Measurements from ENCODE around the gene KCTD16.

Gene KCTD16

DNA sequence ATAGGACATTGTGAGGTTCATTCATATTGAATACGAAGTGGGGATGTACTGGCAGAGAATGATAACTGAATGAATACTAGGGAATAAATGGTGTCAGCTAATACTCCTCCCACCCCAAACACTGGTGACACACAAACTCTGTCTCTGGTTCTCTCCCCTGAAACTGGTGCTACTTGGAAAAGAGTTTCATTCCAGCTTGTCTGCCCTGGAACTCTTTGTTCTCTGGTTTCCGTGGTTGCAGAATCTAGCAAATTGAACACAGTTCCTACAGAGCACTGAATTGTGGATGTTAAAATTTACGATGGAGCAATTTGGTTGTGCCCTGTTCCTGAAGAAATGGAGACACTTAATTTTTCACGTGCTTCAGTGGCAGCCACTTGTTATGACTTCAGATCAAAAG, 181.7 kb downstream of the KCTD16 start:
- TF ChIP-seq, protein P1, sequence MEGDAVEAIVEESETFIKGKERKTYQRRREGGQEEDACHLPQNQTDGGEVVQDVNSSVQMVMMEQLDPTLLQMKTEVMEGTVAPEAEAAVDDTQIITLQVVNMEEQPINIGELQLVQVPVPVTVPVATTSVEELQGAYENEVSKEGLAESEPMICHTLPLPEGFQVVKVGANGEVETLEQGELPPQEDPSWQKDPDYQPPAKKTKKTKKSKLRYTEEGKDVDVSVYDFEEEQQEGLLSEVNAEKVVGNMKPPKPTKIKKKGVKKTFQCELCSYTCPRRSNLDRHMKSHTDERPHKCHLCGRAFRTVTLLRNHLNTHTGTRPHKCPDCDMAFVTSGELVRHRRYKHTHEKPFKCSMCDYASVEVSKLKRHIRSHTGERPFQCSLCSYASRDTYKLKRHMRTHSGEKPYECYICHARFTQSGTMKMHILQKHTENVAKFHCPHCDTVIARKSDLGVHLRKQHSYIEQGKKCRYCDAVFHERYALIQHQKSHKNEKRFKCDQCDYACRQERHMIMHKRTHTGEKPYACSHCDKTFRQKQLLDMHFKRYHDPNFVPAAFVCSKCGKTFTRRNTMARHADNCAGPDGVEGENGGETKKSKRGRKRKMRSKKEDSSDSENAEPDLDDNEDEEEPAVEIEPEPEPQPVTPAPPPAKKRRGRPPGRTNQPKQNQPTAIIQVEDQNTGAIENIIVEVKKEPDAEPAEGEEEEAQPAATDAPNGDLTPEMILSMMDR (IDR thresholded peaks at IDR 0.05; ENCODE audit: insufficient read depth, low read length, poor library complexity, severe bottlenecking), result no peak
- no peak for DNase-seq (ENCODE audit: extremely low read depth, insufficient read length)
- no peaks in the 10 kb centered on the region for H3K36me3 ChIP-seq (ENCODE audit: control insufficient read depth, insufficient read depth, low read length)
- H3K4me3 ChIP-seq (replicated peaks; ENCODE audit: low read depth, low read length), result no peak overlapping the region
- H3K27me3 ChIP-seq (replicated peaks; ENCODE audit: control insufficient read depth, insufficient read depth, low read length), result no peaks in the 10 kb centered on the region

DNA sequence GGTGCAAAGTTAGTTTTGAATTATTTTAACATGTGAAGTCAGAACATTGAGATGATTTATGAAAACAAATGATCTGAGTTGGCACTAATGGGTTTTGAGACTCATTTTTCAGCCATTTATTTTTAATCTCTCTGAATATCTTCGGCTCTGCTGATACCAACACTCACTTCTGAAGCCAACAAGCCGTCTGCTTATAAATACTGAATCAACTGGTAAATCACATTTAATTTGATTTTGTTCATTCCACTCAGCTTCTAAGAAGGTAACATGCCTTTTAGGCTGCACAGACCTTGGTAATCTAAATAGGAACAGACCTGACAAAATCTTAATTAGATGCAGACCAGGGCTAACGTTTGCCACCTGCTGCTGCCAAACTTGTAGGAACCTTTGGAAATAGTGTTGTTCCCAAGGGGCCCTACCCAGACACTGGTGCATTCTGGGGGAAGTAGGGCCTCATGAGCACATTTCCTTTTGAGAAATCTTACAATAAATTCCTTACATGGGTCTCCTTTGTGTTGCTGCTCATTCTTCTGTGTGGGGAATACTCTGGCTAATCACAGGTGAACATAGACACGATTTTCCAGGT, 182.2 kb downstream of the KCTD16 start:
- no peaks in the 10 kb centered on the region for H3K36me3 ChIP-seq (ENCODE audit: control insufficient read depth, insufficient read depth, low read length)
- TF ChIP-seq, protein P1 (IDR thresholded peaks at IDR 0.05; ENCODE audit: insufficient read depth, low read length, poor library complexity, severe bottlenecking), result no peak
- H3K4me3 ChIP-seq (replicated peaks; ENCODE audit: low read depth, low read length), result no peak overlapping the region
- no peak for DNase-seq (ENCODE audit: extremely low read depth, insufficient read length)
- H3K27me3 ChIP-seq (replicated peaks; ENCODE audit: control insufficient read depth, insufficient read depth, low read length), result no peaks in the 10 kb centered on the region

DNA sequence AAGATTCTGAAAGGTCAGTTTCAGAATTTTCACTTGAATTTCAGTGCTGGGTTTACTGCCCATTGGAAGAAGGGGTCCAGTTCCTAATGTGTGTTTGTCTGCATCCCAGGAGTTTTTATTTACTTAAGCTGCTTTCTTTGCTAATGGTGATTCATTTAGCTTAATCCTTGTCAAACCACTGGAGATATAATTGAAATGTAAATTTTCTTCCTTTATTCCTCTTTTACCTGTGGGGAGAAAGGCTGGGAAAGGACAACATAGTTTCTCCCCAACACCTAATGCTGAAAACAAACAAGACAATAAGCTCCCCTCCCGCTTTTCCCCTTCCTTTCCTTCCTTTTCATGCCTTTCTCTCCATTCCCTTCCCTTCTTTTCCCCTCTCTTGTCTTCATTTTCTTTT, 185.8 kb downstream of the KCTD16 start:
- H3K4me3 ChIP-seq (replicated peaks; ENCODE audit: low read depth, low read length), result no peak overlapping the region
- no peaks in the 10 kb centered on the region for H3K27me3 ChIP-seq (replicated peaks; ENCODE audit: control insufficient read depth, insufficient read depth, low read length)
- DNase-seq (ENCODE audit: extremely low read depth, insufficient read length), result no peak
- no peaks in the 10 kb centered on the region for H3K36me3 ChIP-seq (ENCODE audit: control insufficient read depth, insufficient read depth, low read length)
- TF ChIP-seq, protein P1 (IDR thresholded peaks at IDR 0.05; ENCODE audit: insufficient read depth, low read length, poor library complexity, severe bottlenecking), result no peak

DNA sequence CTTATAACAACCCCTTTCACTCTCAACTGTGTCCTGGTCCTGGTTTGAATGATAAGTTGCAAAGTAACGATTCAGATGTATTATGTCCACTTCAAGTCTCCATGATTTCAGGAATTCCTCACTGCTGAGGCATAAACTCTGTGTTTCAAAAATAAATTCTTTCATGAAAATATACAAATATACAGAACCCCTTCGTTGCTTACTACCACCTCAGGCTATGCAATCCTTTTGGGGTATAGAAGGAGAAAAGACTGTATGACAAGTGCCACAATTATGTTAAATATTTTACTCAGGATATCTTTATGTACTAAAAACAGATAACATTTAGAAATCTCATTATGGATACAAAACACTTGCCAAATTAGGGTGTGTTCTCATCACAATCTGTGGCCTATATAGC, 190.7 kb downstream of the KCTD16 start:
- Histone ChIP-seq H3K27me3 (replicated peaks; ENCODE audit: control insufficient read depth, insufficient read depth, low read length) (no peaks in the 10 kb centered on the region), H3K4me3 (replicated peaks; ENCODE audit: low read depth, low read length) (no peak overlapping the region), H3K36me3 (ENCODE audit: control insufficient read depth, insufficient read depth, low read length) (no peaks in the 10 kb centered on the region)
- DNase-seq (ENCODE audit: extremely low read depth, insufficient read length), result no peak
- TF ChIP-seq, protein P1 (IDR thresholded peaks at IDR 0.05; ENCODE audit: insufficient read depth, low read length, poor library complexity, severe bottlenecking), result no peak

DNA sequence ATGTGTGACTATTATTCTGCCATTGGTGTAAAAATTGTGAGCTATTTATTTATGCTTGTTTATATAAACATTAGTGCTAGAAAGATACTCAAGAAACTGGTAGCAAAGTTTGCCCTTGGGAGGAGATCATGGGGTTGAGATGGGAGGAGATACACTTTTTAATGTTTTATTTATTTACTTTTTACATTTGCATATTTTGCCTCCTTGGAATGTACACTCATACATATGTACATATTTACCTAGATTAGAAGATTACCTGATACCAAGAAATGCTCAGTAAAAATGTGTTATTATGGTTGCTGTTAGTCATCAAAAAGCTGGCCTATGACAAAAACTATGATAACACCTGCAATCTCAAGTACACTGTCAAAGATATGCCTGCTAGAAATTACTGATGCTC, 195.2 kb downstream of the KCTD16 start:
- TF ChIP-seq, protein P1 (IDR thresholded peaks at IDR 0.05; ENCODE audit: insufficient read depth, low read length, poor library complexity, severe bottlenecking), result no peak
- H3K4me3 ChIP-seq (replicated peaks; ENCODE audit: low read depth, low read length), result no peak overlapping the region
- H3K27me3 ChIP-seq (replicated peaks; ENCODE audit: control insufficient read depth, insufficient read depth, low read length), result no peaks in the 10 kb centered on the region
- DNase-seq (ENCODE audit: extremely low read depth, insufficient read length), result no peak
- H3K36me3 ChIP-seq (ENCODE audit: control insufficient read depth, insufficient read depth, low read length), result no peaks in the 10 kb centered on the region

DNA sequence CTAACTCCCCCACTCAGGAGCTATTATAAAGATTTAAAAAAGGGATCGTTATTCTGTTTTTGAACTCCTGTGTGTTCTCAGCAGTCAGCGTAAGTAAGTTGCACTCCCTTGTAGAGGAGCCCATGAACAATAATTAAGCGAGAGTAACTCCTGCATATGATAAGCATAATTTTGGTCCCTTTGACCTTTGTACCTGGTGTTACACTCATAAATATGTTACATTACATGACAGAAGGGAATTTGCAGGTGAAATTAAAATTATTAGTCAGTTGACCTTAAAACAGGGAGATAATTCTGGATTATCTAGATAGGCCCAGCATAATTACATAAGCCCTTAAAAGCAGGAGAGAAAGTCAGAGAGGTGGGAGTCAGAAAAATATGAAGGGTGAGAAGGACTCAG, 197.3 kb downstream of the KCTD16 start:
- H3K4me3 ChIP-seq (replicated peaks; ENCODE audit: low read depth, low read length), result no peak overlapping the region
- TF ChIP-seq, protein P1 (IDR thresholded peaks at IDR 0.05; ENCODE audit: insufficient read depth, low read length, poor library complexity, severe bottlenecking), result no peak
- no peaks in the 10 kb centered on the region for H3K36me3 ChIP-seq (ENCODE audit: control insufficient read depth, insufficient read depth, low read length)
- H3K27me3 ChIP-seq (replicated peaks; ENCODE audit: control insufficient read depth, insufficient read depth, low read length), result no peaks in the 10 kb centered on the region
- no peak for DNase-seq (ENCODE audit: extremely low read depth, insufficient read length)
